Naive B cell (primary cell): ENCODE data around the gene NUCKS1. TPM values are rescaled to one million over a fixed set of nuclear protein-coding genes. Genes with fewer than 3 reads are reported as not detected.

ENCODE experiments used
- ATAC-seq, 2 donors: fragments of 150-1000 bp; cut with Tn5 transposase; 2 replicates each; pipeline ENCODE4 v1.10.0; 2021; ENCODE audit warnings: low read depth in 2 of 2, mild to moderate bottlenecking in 2 of 2, moderate library complexity in 2 of 2
- DNase-seq: peaks from one replicate; pipeline ENCODE4 v3.0.0; 2022
- H3K27ac Mint-ChIP-seq, 6 donors: one replicate each; pipeline ENCODE4 v1.8.0; 2020 to 2022; ENCODE audit warnings: mild to moderate bottlenecking in 6 of 6, mixed read lengths in 6 of 6, moderate library complexity in 5 of 6, inconsistent platforms in 2 of 6
- H3K27me3 Mint-ChIP-seq, 3 donors: one replicate each; pipeline ENCODE4 v1.8.0; 2021 to 2022; ENCODE audit warnings: mixed read lengths in 3 of 3, mild to moderate bottlenecking in 1 of 3
- H3K36me3 Mint-ChIP-seq, 2 donors: one replicate each; pipeline ENCODE4 v1.8.0; 2020 to 2022; ENCODE audit warnings: mixed read lengths in 2 of 2, inconsistent platforms in 1 of 2, mild to moderate bottlenecking in 1 of 2
- H3K4me1 Mint-ChIP-seq, 3 donors: one replicate each; pipeline ENCODE4 v1.8.0; 2020 to 2022; ENCODE audit warnings: mixed read lengths in 3 of 3, inconsistent platforms in 1 of 3, mild to moderate bottlenecking in 1 of 3, moderate library complexity in 1 of 3
- H3K4me3 Mint-ChIP-seq, 8 donors: one replicate each; pipeline ENCODE4 v1.8.0; 2020 to 2022; ENCODE audit warnings: mild to moderate bottlenecking in 8 of 8, mixed read lengths in 8 of 8, moderate library complexity in 8 of 8, inconsistent platforms in 2 of 8
- H3K9me3 Mint-ChIP-seq, 7 donors: one replicate each; pipeline ENCODE4 v1.8.0; 2020 to 2022; ENCODE audit warnings: mixed read lengths in 7 of 7, mild to moderate bottlenecking in 5 of 7, inconsistent platforms in 2 of 7, moderate library complexity in 1 of 7
- polyA plus RNA-seq, 6 donors: library from polyadenylated mRNA; unstranded; fragments of 300-500 nt; fragmentation: Illumina TruSeq; gene quantifications; one replicate each; pipeline ENCODE4 v1.2.3, GENCODE V29; 2021; ENCODE audit warnings: low read depth in 6 of 6

The NUCKS1 gene
- polyA plus RNA-seq, 6 donors from 2014 or later, result 4.9 to 18.9 (median 16.2) TPM

- Mint-ChIP-seq H3K27me3 (no peaks in the 10 kb centered on the region), H3K9me3 (no peaks in the 10 kb centered on the region), H3K4me3 (peak overlapping the region in 5 of 8 donors; percentile 26 to 94 (median 68)), H3K36me3 (no peaks in the 10 kb centered on the region), H3K4me1 (peaks cover 30 to 70% (median 57%) of the 10 kb centered on the region in 3 donors), H3K27ac (peak overlapping the region in 2 of 6 donors; percentile 51 to 72)
- DNase-seq (no peak), ATAC-seq (no peak)
These were observed 72.8 kb downstream of the NUCKS1 start for GRCh38 chr1:205677167-205677566.

- Mint-ChIP-seq H3K36me3 (no peaks in the 10 kb centered on the region), H3K27me3 (no peaks in the 10 kb centered on the region), H3K4me1 (peaks cover 36 to 76% (median 62%) of the 10 kb centered on the region in 3 donors), H3K27ac (peak overlapping the region in 2 of 6 donors; percentile 34 to 39), H3K9me3 (no peaks in the 10 kb centered on the region), H3K4me3 (peak overlapping the region in 4 of 8 donors; percentile 15 to 94 (median 73))
- DNase-seq, result no peak
- ATAC-seq, result no peak
These were observed 73.4 kb downstream of the NUCKS1 start for GRCh38 chr1:205676597-205676996.

GRCh38 chr1:205676002-205676401 lies 74.0 kb downstream of the NUCKS1 start:
- Mint-ChIP-seq H3K27me3 (no peaks in the 10 kb centered on the region), H3K27ac (peak overlapping the region in 2 of 6 donors; percentile 39 to 44), H3K36me3 (no peaks in the 10 kb centered on the region), H3K4me3 (peak overlapping the region in 2 of 8 donors; percentile 53 to 73), H3K9me3 (no peaks in the 10 kb centered on the region), H3K4me1 (peaks cover 38 to 79% (median 62%) of the 10 kb centered on the region in 3 donors)
- ATAC-seq (no peak), DNase-seq (no peak)

GRCh38 chr1:205675247-205675646 lies 74.7 kb downstream of the NUCKS1 start:
- Mint-ChIP-seq H3K4me1 (peaks cover 38 to 77% (median 64%) of the 10 kb centered on the region in 3 donors), H3K9me3 (no peaks in the 10 kb centered on the region), H3K27ac (peak overlapping the region in 3 of 6 donors; percentile 39 to 78 (median 74)), H3K4me3 (peak overlapping the region in 2 of 8 donors; percentile 32 to 51), H3K27me3 (no peaks in the 10 kb centered on the region), H3K36me3 (no peaks in the 10 kb centered on the region)
- DNase-seq (no peak), ATAC-seq (no peak)

GRCh38 chr1:205672970-205673369 lies 77.0 kb downstream of the NUCKS1 start:
- DNase-seq (no peak), ATAC-seq (no peak)
- Mint-ChIP-seq H3K27ac (peak overlapping the region in 2 of 6 donors; percentile 19 to 89), H3K27me3 (no peaks in the 10 kb centered on the region), H3K9me3 (no peaks in the 10 kb centered on the region), H3K4me1 (peaks cover 51 to 84% (median 74%) of the 10 kb centered on the region in 3 donors), H3K36me3 (no peaks in the 10 kb centered on the region), H3K4me3 (peak overlapping the region in 2 of 8 donors; percentile 15 to 25)

GRCh38 chr1:205672395-205672889 lies 77.5 kb downstream of the NUCKS1 start:
- DNase-seq (no peak), ATAC-seq (no peak)
- Mint-ChIP-seq H3K4me1 (peaks cover 53 to 86% (median 76%) of the 10 kb centered on the region in 3 donors), H3K9me3 (no peaks in the 10 kb centered on the region), H3K36me3 (no peaks in the 10 kb centered on the region), H3K4me3 (peak overlapping the region in 5 of 8 donors; percentile 25 to 72 (median 58)), H3K27me3 (no peaks in the 10 kb centered on the region), H3K27ac (peak overlapping the region in 3 of 6 donors; percentile 65 to 93 (median 84))

- peak overlapping the region in 5 of 8 donors; percentile 62 to 91 (median 66) for H3K4me3 Mint-ChIP-seq
- peak overlapping the region in 5 of 6 donors; percentile 9 to 93 (median 84) for H3K27ac Mint-ChIP-seq
- no peaks in the 10 kb centered on the region for H3K9me3 Mint-ChIP-seq
- H3K27me3 Mint-ChIP-seq, result no peaks in the 10 kb centered on the region
- ATAC-seq, result no peak
- H3K36me3 Mint-ChIP-seq, result no peaks in the 10 kb centered on the region
- no peak for DNase-seq
- peaks cover 50 to 84% (median 75%) of the 10 kb centered on the region in 3 donors for H3K4me1 Mint-ChIP-seq
These were observed 79.2 kb downstream of the NUCKS1 start for GRCh38 chr1:205670611-205671430.

GRCh38 chr1:205670150-205670446 lies 79.9 kb downstream of the NUCKS1 start:
- H3K4me1 Mint-ChIP-seq, result peaks cover 56 to 84% (median 75%) of the 10 kb centered on the region in 3 donors
- ATAC-seq (no peak), DNase-seq (no peak)
- peak overlapping the region; percentile 92 to 99 (median 96) for H3K27ac Mint-ChIP-seq
- no peaks in the 10 kb centered on the region for H3K36me3 Mint-ChIP-seq
- H3K4me3 Mint-ChIP-seq, result peak overlapping the region; percentile 63 to 91 (median 84)
- H3K27me3 Mint-ChIP-seq, result no peaks in the 10 kb centered on the region
- no peaks in the 10 kb centered on the region for H3K9me3 Mint-ChIP-seq

GRCh38 chr1:205669341-205670149 lies 80.4 kb downstream of the NUCKS1 start:
- ATAC-seq, result peak; percentile 54 to 56
- H3K4me3 Mint-ChIP-seq, result peak overlapping the region; percentile 63 to 91 (median 84)
- no peaks in the 10 kb centered on the region for H3K27me3 Mint-ChIP-seq
- no peaks in the 10 kb centered on the region for H3K9me3 Mint-ChIP-seq
- H3K27ac Mint-ChIP-seq, result peak overlapping the region; percentile 92 to 99 (median 96)
- peaks cover 60 to 86% (median 77%) of the 10 kb centered on the region in 3 donors for H3K4me1 Mint-ChIP-seq
- H3K36me3 Mint-ChIP-seq, result no peaks in the 10 kb centered on the region
- DNase-seq, result peak; percentile 55

- peak; percentile 75 to 78 for ATAC-seq
- DNase-seq, result peak; percentile 82
These were observed 81.0 kb downstream of the NUCKS1 start for GRCh38 chr1:205668951-205669340.

GRCh38 chr1:205667909-205668643 lies 81.9 kb downstream of the NUCKS1 start:
- Mint-ChIP-seq H3K4me3 (peak overlapping the region; percentile 34 to 91 (median 86)), H3K27me3 (no peaks in the 10 kb centered on the region), H3K36me3 (no peaks in the 10 kb centered on the region), H3K27ac (peak overlapping the region; percentile 92 to 99 (median 96)), H3K9me3 (no peaks in the 10 kb centered on the region), H3K4me1 (peaks cover 67 to 90% (median 88%) of the 10 kb centered on the region in 3 donors)
- DNase-seq (no peak), ATAC-seq (no peak)

More at GRCh38 chr1:205668951-205669340, 81.0 kb downstream of the NUCKS1 start:
- Mint-ChIP-seq H3K36me3 (no peaks in the 10 kb centered on the region), H3K27me3 (no peaks in the 10 kb centered on the region), H3K9me3 (no peaks in the 10 kb centered on the region), H3K4me1 (peaks cover 64 to 92% (median 83%) of the 10 kb centered on the region in 3 donors), H3K4me3 (peak overlapping the region; percentile 63 to 91 (median 84)), H3K27ac (peak overlapping the region; percentile 92 to 99 (median 96))

- Mint-ChIP-seq H3K27ac (peak overlapping the region; percentile 84 to 97 (median 95)), H3K9me3 (no peaks in the 10 kb centered on the region), H3K4me3 (peak overlapping the region; percentile 35 to 89 (median 64)), H3K27me3 (no peaks in the 10 kb centered on the region), H3K4me1 (peaks cover 66 to 95% (median 86%) of the 10 kb centered on the region in 3 donors), H3K36me3 (peaks cover 0 to 6% of the 10 kb centered on the region in 2 donors)
- ATAC-seq (no peak), DNase-seq (no peak)
These were observed 83.4 kb downstream of the NUCKS1 start for GRCh38 chr1:205666372-205667166.
